HG02678 (cell line): ENCODE data around the gene PDIA2.

ENCODE experiments used
- ATAC-seq: cut with Tn5 transposase; IDR thresholded peaks from one replicate; pipeline ENCODE4 v1.9.1; 2021; ENCODE audit warnings: mild to moderate bottlenecking, moderate library complexity; ENCODE audit not compliant: unreplicated experiment

The PDIA2 gene

GRCh38 chr16:296276-296675, 13.3 kb downstream of the PDIA2 start:
- no peak for ATAC-seq

DNA sequence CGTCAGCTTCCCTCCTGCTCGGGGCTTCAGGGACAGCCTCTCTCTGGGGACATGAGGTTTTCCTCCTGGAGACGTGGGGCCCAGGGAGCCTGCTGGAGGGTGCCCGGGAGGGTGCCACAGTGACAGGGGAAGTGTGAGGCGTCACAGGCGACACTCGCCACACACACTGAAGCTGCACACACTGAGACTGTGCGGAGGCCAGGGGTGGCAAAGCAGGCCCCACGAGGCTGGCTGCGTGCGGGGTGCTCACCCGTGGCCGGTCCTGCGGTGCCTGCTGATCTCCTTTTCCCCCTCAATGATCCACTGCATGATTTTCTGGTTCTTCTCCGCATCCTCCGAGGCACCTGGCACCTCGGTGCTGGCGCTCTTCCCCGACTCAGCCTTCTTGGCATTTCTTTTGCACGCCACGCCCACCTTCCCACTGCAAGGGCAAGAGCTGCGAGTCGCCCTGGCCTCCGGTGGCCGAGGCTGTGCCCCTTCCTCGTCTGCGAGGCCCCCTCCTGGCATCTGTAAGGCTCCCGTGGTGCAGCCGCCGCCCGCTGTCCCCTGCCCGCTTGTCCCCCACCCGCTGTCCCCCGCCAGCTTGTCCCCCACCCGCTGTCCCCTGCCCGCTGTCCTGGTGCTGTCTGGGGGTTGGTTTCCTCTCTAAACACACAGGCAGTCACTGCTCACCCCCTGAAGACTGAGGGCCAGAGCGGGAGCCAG, 14.0 kb downstream of the PDIA2 start:
- ATAC-seq: no peak

- no peak for ATAC-seq
These were observed 14.9 kb downstream of the PDIA2 start for GRCh38 chr16:297832-298231.

- ATAC-seq: no peak
These were observed 18.3 kb downstream of the PDIA2 start for GRCh38 chr16:301235-301634.

- ATAC-seq: no peak
These were observed 19.0 kb downstream of the PDIA2 start for GRCh38 chr16:301950-302349.

DNA sequence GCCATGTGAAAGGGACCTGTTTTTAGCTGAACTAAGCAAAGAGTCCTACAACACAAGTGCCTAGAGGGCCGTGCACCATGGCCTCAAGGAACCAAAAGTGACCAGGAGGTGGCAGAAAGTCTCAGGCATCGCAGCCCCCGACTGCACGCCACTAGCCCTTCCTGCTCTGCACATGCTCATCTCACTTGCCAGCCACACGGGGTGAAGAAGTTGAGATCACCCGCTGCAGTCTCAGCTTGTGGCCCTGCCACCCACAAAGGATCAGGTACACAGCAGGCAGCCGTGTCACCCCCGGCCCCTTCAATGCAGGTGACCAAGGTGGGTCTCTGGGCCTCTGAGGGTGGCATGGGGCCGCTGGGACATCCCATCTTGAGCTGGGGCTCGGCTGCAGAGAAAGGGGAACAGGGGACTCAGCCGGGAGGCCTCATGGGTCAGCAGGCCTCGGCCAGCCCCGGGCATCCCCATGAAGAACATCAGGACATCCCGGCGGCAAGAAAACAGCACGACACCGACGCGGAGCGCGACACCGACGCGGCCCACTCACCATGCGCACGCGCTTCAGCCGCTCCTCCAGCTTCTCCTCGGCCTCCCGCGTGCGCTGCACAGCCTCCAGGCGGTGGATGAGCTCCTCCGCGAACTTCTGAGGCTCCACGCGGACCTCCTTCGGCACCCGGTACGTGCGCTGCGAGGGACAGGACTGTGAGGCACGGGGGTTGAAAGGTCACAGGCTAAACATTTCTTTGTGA, 21.0 kb downstream of the PDIA2 start:
- no peak for ATAC-seq

DNA sequence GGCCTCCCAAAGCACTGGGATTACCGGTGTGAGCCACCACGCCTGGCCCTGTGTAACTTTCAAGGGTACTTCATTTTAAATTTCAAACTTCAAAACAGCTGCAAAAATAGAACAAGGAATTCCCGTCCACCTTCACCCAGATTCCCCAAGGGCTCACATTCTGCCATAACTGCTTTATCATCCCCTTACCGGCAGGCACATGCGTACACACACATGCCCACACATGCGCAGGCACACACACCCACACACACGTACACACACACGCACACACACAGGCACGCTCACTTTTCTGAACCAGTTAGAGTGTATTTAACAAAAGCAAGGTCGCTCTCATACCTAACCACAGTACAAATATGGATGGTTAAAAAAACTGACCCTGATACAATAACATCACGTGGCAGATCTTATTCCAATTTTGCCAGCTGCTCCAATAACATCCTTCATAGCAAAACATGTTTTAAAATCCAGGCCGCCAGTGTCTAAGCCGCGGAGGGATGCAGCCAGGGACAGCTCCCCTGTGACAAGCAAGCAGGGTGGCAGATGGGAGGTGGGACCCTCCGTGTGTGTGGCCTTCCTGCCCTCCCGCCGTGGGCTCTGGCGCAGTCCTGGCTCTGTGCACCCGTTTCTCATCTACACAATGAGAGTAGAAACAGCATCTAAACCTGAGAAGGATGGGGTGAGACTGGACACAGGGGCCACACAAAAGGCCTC, 23.1 kb downstream of the PDIA2 start:
- ATAC-seq: no peak

DNA sequence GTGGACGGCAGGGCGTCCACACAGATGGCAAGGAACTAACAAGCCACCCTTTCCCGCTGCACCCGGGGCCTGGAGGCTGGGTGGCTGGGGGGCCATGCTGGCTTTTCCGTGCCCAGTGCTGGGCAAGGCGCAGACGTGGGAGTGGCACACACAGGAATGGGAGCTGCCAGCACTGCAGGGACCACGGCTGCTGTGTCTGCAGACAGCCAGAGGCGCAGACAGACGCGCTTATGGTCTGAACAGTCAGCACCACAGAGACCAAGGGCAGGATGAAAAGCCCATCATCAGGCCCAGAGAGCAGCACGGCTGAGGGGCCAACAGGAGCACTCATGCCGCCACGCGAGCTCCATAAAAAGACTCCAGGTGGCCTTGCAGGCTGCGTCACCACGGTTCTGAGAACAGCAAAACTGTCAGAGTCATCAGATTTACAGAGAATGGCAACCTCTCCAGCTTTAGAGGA, 24.0 kb downstream of the PDIA2 start:
- no peak for ATAC-seq

DNA sequence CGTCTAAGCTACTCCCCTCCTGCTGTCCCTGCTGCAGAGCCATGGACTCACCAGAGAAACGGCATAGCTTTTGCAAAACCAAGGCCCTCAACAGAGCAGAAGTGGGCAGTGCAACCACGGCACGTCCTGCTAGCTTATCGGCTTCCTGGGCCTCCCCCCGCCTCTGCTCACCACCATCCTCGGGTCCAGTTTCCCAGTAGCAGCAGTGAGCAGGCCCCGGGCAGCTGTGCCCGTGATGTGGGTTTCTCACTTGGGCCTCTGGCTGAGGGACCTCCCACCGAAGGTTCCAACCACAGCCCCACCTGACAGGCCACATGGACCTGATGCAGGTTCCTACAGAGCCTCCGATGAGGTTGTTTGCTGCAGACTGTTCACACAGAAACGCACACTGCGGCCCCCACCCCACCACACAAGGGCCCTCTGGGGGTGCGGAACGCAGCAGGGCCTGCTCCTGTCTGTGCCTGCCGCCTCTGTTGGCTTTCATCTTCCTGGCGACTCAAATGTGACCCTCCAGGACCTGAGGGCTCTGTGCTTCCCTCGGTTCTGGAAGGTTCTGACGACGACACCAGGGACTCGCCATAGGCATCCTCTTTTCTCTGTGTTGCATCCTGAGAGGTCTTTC, 24.8 kb downstream of the PDIA2 start:
- ATAC-seq: no peak

DNA sequence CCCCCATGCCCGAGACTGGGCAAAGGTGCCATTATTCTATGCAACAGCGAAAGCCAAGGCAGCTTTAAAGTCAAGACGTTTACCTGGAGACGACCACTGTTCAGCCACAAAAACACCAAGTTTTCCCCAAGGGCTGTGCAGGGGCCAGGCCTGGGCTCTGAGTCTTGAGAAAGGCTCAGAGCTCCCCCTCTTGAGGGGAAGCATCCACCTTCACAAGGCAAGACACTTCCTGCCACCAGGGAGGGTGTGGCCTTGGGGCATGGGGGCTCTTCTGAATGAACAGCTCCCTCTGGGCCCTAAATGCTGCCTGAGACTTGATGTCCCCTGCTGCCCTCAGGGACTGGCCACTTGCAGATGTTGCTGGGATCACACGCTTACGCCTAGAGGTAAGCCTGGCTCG, 26.5 kb downstream of the PDIA2 start:
- no peak for ATAC-seq

- ATAC-seq: no peak
These were observed 28.8 kb downstream of the PDIA2 start for GRCh38 chr16:311725-312124.

- ATAC-seq: no peak
These were observed 31.4 kb downstream of the PDIA2 start for GRCh38 chr16:314351-314750.

DNA sequence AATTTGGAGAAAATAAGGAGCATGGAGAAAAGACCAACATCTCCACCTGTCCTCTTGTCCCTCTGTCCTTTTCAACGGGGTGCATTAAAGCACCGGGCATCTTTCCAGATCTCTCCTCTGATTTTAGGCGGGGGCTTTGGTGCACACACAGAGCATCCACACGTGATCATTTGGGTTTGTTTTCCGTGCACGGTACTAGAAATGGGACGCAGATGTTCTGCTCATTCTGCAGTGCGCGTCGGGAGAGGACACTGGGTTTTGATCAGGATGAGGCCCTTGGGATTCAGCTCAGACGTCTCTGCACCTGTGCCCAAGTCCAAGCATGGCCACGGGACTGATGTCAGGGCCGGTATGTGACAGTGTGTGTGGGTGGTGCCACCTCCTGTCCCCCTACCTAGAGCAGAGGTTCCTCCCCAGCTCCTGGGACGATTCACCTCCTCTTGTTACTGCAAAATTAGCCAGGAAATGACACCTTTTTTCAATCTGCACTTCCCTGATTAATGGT, 31.9 kb downstream of the PDIA2 start:
- no peak for ATAC-seq

GRCh38 chr16:316741-317464, 33.9 kb downstream of the PDIA2 start:
- no peak for ATAC-seq

- ATAC-seq: no peak
These were observed 34.6 kb downstream of the PDIA2 start for GRCh38 chr16:317583-317982.

- ATAC-seq: no peak
These were observed 35.7 kb downstream of the PDIA2 start for GRCh38 chr16:318628-319027.

DNA sequence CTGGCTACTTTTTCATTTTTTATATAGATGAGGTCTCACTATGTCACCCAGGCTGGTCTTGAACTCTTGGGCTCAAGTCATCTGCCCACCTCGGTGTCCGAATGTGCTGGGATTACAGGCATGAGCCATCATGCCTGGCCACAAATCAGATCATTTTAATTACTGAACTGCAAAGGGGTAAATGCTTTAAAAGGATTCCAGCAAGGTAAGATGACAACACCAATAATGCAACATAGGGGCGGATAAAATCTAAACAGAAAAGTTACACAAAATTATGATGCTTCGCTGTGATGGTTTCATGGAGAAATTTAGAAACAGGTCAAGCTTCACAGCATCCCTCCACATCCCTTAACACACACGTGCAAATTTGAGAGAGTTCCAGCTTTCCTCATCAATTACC, 37.2 kb downstream of the PDIA2 start:
- ATAC-seq: no peak

DNA sequence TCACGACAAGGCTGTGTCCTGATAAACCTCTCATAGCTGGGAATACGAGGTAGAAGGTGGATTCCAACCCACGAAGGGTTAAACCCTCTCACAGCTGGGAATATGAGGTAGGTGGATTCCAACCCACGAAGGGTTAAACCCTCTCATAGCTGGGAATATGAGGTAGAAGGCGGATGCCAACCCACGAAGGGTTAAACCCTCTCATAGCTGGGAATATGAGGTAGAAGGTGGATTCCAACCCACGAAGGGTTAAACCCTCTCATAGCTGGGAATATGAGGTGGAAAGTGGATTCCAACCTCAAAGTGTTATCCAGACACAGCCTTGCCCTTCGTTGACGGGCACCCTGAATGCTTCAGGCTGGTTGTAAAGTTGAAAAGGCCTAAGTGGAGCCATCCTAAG, 38.6 kb downstream of the PDIA2 start:
- no peak for ATAC-seq

DNA sequence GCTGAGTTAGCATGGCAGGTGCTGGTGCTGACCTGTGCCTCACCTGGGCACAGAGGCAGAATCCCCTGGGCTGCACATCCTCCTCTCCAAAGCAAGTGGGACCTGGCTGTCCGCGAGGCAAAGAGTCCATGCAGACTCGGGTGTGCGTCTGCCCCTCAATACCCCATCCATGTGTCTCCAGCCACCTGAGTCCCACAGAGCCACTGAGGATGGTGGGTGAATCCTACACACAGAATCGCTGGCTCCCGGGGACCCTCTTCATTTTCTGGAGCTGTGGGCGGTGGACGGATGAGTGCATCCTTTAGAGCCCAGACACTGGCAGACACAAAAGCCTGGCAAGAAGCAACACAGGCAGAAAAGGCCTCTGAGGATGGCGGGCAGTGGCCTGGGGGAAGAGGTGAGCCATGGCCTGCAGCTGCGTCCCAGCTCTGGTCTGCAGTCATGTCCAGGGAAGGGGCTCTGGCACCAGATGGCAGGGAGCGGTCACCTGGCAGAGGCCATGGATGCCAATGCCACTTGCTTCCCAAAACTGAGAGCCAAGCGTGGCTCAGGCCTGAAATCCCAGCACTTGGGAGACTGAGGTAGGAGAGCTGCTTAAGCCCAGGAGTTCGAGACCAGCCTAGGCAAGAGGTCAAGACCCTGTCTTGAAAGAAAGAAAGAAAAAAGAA, 39.6 kb downstream of the PDIA2 start:
- ATAC-seq: no peak

GRCh38 chr16:324201-324450, 41.2 kb downstream of the PDIA2 start:
- no peak for ATAC-seq
